C4-2B (cell line): ENCODE results near the gene CEP76.

Experiments used
- CTCF ChIP-seq: fragments of 450-650 bp; conservative IDR thresholded peaks from 2 replicates; pipeline ENCODE4 v1.5.1; 2017; ENCODE audit warnings: mild to moderate bottlenecking
- ZFX ChIP-seq: fragments of 450-650 bp; IDR thresholded peaks from 2 replicates; pipeline ENCODE4 v1.6.1; 2017

- TF ChIP-seq CTCF (no peak), ZFX (no peak)
These were observed 19.2 kb upstream of the CEP76 start for GRCh38 chr18:12721495-12722275.
